HepG2 (cell line): Measurements from ENCODE around the gene CALML4.

Experiments
- AKAP8 ChIP-seq: sonication (generic); formaldehyde crosslinking; IDR thresholded peaks from 2 replicates; pipeline ENCODE4 v1.5.1; 2020; ENCODE audit warnings: mild to moderate bottlenecking, missing genetic modification reagents
- ARID5B ChIP-seq: IDR thresholded peaks from 2 replicates; pipeline ENCODE4 v1.4.0; 2020; ENCODE audit warnings: mild to moderate bottlenecking, missing genetic modification reagents
- CTCF ChIP-seq: sonication (generic); formaldehyde crosslinking; IDR thresholded peaks from 2 replicates; pipeline ENCODE4 v1.5.0; 2020; ENCODE audit warnings: mild to moderate bottlenecking, missing genetic modification reagents, moderate library complexity
- EZH2 ChIP-seq: conservative IDR thresholded peaks from 2 replicates; pipeline ENCODE4 v1.6.1; 2012; ENCODE audit warnings: mild to moderate bottlenecking, low read depth, low read length, moderate library complexity
- FOXP4 ChIP-seq: sonication (generic); formaldehyde crosslinking; IDR thresholded peaks from 2 replicates; pipeline ENCODE4 v1.4.0; 2020; ENCODE audit warnings: missing genetic modification reagents
- KDM3A ChIP-seq: IDR thresholded peaks from 2 replicates; pipeline ENCODE4 v1.6.1; 2018; ENCODE audit warnings: low read depth, missing compliant biosample characterization
- MAFF ChIP-seq: IDR thresholded peaks from 2 replicates; pipeline ENCODE4 v1.6.1; 2011; ENCODE audit warnings: low read depth, low read length, improper control_type of control experiment
- MAZ ChIP-seq, 2 experiments: sonication (generic) in 1 of 2; formaldehyde crosslinking in 1 of 2; IDR thresholded peaks; 2 replicates each; pipeline versions ENCODE4 v1.5.0 to v1.6.1; 2012 to 2020; ENCODE audit warnings: low read depth in 2 of 2, mild to moderate bottlenecking in 2 of 2, borderline replicate concordance in 1 of 2, improper control_type of control experiment in 1 of 2, low read length in 1 of 2, missing genetic modification reagents in 1 of 2, moderate library complexity in 1 of 2
- MEIS2 ChIP-seq: sonication (generic); formaldehyde crosslinking; IDR thresholded peaks from 2 replicates; pipeline ENCODE4 v1.9.0; 2021; ENCODE audit warnings: mild to moderate bottlenecking, missing genetic modification reagents
- NR3C1 ChIP-seq: sonication (generic); formaldehyde crosslinking; IDR thresholded peaks from 2 replicates; pipeline ENCODE4 v1.4.0; 2020; ENCODE audit warnings: missing genetic modification reagents
- POLR2AphosphoS5 ChIP-seq: IDR thresholded peaks from 2 replicates; pipeline ENCODE4 v1.6.1; 2012; ENCODE audit warnings: low read depth, low read length
- RFX5 ChIP-seq: IDR thresholded peaks from 2 replicates; pipeline ENCODE4 v1.6.1; 2011; ENCODE audit warnings: low read depth, low read length, improper control_type of control experiment
- ZNF609 ChIP-seq: sonication (generic); formaldehyde crosslinking; IDR thresholded peaks from 2 replicates; pipeline ENCODE4 v1.4.0; 2020; ENCODE audit warnings: mild to moderate bottlenecking, missing genetic modification reagents, borderline replicate concordance
- ZNF724P ChIP-seq: sonication (generic); formaldehyde crosslinking; IDR thresholded peaks from 2 replicates; pipeline ENCODE4 v1.8.0; 2022; ENCODE audit warnings: missing genetic modification reagents, borderline replicate concordance

- no peak for TF ChIP-seq EZH2
- TF ChIP-seq ZNF724P (CRISPR knock-in tag): no peak
- TF ChIP-seq MAFF: no peak
- no peak for TF ChIP-seq POLR2AphosphoS5
- no peak for TF ChIP-seq ARID5B
- no peak for TF ChIP-seq ZNF609
- TF ChIP-seq FOXP4 (CRISPR knock-in tag): no peak
- TF ChIP-seq MEIS2 (CRISPR knock-in tag): no peak
- TF ChIP-seq MAZ (IDR thresholded peaks at IDR 0.05; ENCODE audit: borderline replicate concordance, low read depth, low read length): no peak
- TF ChIP-seq MAZ (CRISPR knock-in tag; IDR thresholded peaks at IDR 0.05; ENCODE audit: low read depth): no peak
- no peak for TF ChIP-seq AKAP8 (CRISPR knock-in tag)
- TF ChIP-seq CTCF (CRISPR knock-in tag): no peak
- no peak for TF ChIP-seq NR3C1 (CRISPR knock-in tag)
- no peak for TF ChIP-seq RFX5
- no peak for TF ChIP-seq KDM3A
Observed at GRCh38 chr15:68209272-68209671, 4.1 kb upstream of the CALML4 start.
